ENCODE measurements around the gene CACNB4. TPM values are rescaled to one million over a fixed set of nuclear protein-coding genes. Genes with fewer than 3 reads are reported as not detected.

The CACNB4 gene
- total and polyA plus RNA-seq, 9 of the 15 experiments (the other 6 are each of a cell fraction or from before 2014, with no cell fraction given) = 0.01 to 0.20 (median 0.04) TPM; not detected in 1

- no peak for ATAC-seq
- no peak for FAIRE-seq
- H3K9me3 ChIP-seq (replicated peaks; ENCODE audit: control insufficient read depth, insufficient read depth, low read depth, low read length) = no peaks in the 10 kb centered on the region
- no peak overlapping the region for H2AFZ ChIP-seq (ENCODE audit: low read depth, low read length)
- intact Hi-C loops (cut with micrococcal nuclease) (no loop called here), in situ Hi-C loops (cut with MboI) (no loop called here)
- ChIA-PET POLR2A (interaction anchor here (1.0 to 1.1 kb wide), 2 partner anchors 18 kb away, joined by 4 to 5 read pairs; no protein-coding TSS in a partner anchor), CTCF (ENCODE audit: low intra/inter-chr PET ratio) (no interaction called here)
- H3K9me1 ChIP-seq (ENCODE audit: control insufficient read depth, insufficient read depth, low read length) = no peaks in the 10 kb centered on the region
- no peak overlapping the region for H3K9ac ChIP-seq (ENCODE audit: insufficient read depth in 1 of 2, low read depth in 2 of 2, low read length in 2 of 2)
- H3K36me3 ChIP-seq (ENCODE audit: control insufficient read depth, insufficient read depth, low read length) = no peaks in the 10 kb centered on the region
- no peak overlapping the region for H3K4me3 ChIP-seq
- no peaks in the 10 kb centered on the region; a peak in 1 of 5 replicates for H3K4me1 ChIP-seq (replicated peaks in 1 of 2; ENCODE audit: control insufficient read depth in 2 of 2, insufficient read depth in 2 of 2, low read length in 2 of 2)
- H3K27ac ChIP-seq (ENCODE audit: extremely low read depth, low read depth, low read length) = no peak overlapping the region
- no peaks in the 10 kb centered on the region for H4K20me1 ChIP-seq (replicated peaks; ENCODE audit: control insufficient read depth, insufficient read depth, low read length)
- no peak for DNase-seq (ENCODE audit: extremely low read depth in 1 of 4, low spot score in 3 of 4)
- TF ChIP-seq CHD1 (IDR thresholded peaks at IDR 0.05; ENCODE audit: low read length) (no peak), ZNF449 (CRISPR knock-in tag; IDR thresholded peaks at IDR 0.05) (no peak), CLOCK (CRISPR knock-in tag; IDR thresholded peaks at IDR 0.05; ENCODE audit: borderline replicate concordance) (no peak), ZNF212 (CRISPR knock-in tag; IDR thresholded peaks at IDR 0.05) (no peak), ZNF699 (CRISPR knock-in tag; IDR thresholded peaks at IDR 0.05; ENCODE audit: insufficient replicate concordance) (no peak), SREBF2 (CRISPR knock-in tag; IDR thresholded peaks at IDR 0.05) (no peak), HLTF (IDR thresholded peaks at IDR 0.05) (no peak), PHF21A (IDR thresholded peaks at IDR 0.05; ENCODE audit: borderline replicate concordance, low read depth) (no peak)
- H3K79me2 ChIP-seq (ENCODE audit: control insufficient read depth, insufficient read depth, low read length) = no peaks in the 10 kb centered on the region
- H3K27me3 ChIP-seq (ENCODE audit: control insufficient read depth in 2 of 2, insufficient read depth in 2 of 2, low read length in 2 of 2) = peaks cover 7 to 10% of the 10 kb centered on the region in 2 experiments; a peak in 4 of 5 replicates
- no TSS peak for BruUV-seq (replicated peaks)
- 6% methylated on average over 4 of the region's 4 CpGs for WGBS (ENCODE audit: insufficient coverage, low coverage, missing lambda C conversion rate)
- no peak overlapping the region for H3K4me2 ChIP-seq (ENCODE audit: insufficient read depth, low read length)
Measured at GRCh38 chr2:151880586-151880985, 218.3 kb downstream of the CACNB4 start.

All from K562 (cell line).